ENCODE data around the gene PINLYP. TPM values are rescaled to one million over a fixed set of nuclear protein-coding genes. Genes with fewer than 3 reads are reported as not detected.

Gene PINLYP
- polyA plus RNA-seq, 1 donor (not counting 4 experiments of a cell fraction or from before 2014, with no cell fraction given): 16.0 TPM

DNA sequence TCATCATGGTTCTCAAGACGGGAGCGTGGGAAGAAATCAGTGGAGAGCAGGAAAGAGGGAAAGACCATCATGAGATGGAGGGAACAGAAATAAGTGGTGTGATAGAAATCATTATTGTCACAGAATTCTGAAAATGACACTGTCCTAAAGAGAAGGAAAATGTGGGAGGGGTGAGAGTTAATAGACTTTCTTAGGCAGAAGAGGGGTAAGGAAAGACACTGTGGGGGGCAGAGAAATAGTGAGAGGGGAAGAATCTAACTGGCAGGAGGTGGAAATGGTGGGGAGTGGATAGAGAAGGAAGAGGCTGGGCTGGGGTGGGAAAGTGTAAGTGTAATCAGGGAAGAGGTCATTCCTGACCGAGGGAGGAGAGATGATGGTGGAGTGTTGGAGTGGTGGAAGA, 3.2 kb downstream of the PINLYP start:
- no peak for TF ChIP-seq EZH2 (IDR thresholded peaks at IDR 0.05; ENCODE audit: low read length)
- TF ChIP-seq, protein P1, sequence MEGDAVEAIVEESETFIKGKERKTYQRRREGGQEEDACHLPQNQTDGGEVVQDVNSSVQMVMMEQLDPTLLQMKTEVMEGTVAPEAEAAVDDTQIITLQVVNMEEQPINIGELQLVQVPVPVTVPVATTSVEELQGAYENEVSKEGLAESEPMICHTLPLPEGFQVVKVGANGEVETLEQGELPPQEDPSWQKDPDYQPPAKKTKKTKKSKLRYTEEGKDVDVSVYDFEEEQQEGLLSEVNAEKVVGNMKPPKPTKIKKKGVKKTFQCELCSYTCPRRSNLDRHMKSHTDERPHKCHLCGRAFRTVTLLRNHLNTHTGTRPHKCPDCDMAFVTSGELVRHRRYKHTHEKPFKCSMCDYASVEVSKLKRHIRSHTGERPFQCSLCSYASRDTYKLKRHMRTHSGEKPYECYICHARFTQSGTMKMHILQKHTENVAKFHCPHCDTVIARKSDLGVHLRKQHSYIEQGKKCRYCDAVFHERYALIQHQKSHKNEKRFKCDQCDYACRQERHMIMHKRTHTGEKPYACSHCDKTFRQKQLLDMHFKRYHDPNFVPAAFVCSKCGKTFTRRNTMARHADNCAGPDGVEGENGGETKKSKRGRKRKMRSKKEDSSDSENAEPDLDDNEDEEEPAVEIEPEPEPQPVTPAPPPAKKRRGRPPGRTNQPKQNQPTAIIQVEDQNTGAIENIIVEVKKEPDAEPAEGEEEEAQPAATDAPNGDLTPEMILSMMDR (optimal IDR thresholded peaks at IDR 0.05 in 1 of 3, IDR thresholded peaks at IDR 0.05 in 1 of 3, conservative IDR thresholded peaks at IDR 0.05 in 1 of 3; ENCODE audit: extremely low read depth in 1 of 3, insufficient read depth in 2 of 3, low read length in 3 of 3): no peak
- Histone ChIP-seq H3K9me1 (ENCODE audit: control insufficient read depth, extremely low read depth, insufficient read depth, low read length) (no peaks in the 10 kb centered on the region), H3K4me1 (ENCODE audit: control insufficient read depth, extremely low read depth, insufficient read depth, low read length) (peaks cover 21% of the 10 kb centered on the region), H2AFZ (ENCODE audit: control insufficient read depth, low read length) (no peak overlapping the region), H3K9me3 (ENCODE audit: control insufficient read depth, low read depth, low read length) (no peaks in the 10 kb centered on the region), H3K4me2 (ENCODE audit: control insufficient read depth, extremely low read depth, insufficient read depth, low read depth, low read length) (no peak overlapping the region), H3K9ac (ENCODE audit: control insufficient read depth, extremely low read depth, insufficient read depth, low read length) (no peak overlapping the region), H3K27me3 (ENCODE audit: control insufficient read depth, extremely low read depth, insufficient read depth, low read length) (no peaks in the 10 kb centered on the region), H3K27ac (ENCODE audit: control insufficient read depth, insufficient read depth, low read length) (no peak overlapping the region), H3K4me3 (ENCODE audit: control insufficient read depth in 2 of 3, extremely low read depth in 1 of 3, insufficient read depth in 2 of 3, low read depth in 1 of 3, low read length in 3 of 3) (no peak overlapping the region), H3K79me2 (ENCODE audit: control insufficient read depth, insufficient read depth, low read length) (peaks cover 10% of the 10 kb centered on the region), H3K36me3 (ENCODE audit: control insufficient read depth in 2 of 2, extremely low read depth in 1 of 2, insufficient read depth in 2 of 2, low read length in 2 of 2) (no peaks in the 10 kb centered on the region), H4K20me1 (ENCODE audit: control insufficient read depth, extremely low read depth, insufficient read depth, low read length) (no peaks in the 10 kb centered on the region)
- FAIRE-seq (no peak), DNase-seq (ENCODE audit: low read depth, low spot score) (no peak)
- dilution Hi-C loops (cut with MboI; ENCODE audit: extremely low pct_ligation_motif_present, low sequenced_read_pairs): no loop called here

DNA sequence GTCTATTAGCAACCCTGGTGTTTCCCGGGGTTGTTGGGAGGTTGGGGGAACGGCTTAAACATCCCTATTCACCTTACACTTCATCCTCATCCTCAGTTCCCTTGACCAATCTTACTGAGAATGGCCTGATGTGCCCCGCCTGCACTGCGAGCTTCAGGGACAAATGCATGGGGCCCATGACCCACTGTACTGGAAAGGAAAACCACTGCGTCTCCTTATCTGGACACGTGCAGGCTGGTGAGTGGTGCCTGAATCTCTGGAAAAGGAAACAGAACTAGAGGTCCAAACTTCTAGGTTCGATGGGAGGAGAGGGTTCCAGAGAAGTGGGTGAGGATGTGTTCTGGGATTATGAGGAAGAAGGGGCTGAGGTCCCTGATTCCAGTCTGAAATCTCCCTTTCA, 5.9 kb downstream of the PINLYP start:
- no peak overlapping the region for H2AFZ ChIP-seq (ENCODE audit: control insufficient read depth, low read length)
- H3K79me2 ChIP-seq (ENCODE audit: control insufficient read depth, insufficient read depth, low read length): no peaks in the 10 kb centered on the region
- no peak for DNase-seq (ENCODE audit: low read depth, low spot score)
- no peaks in the 10 kb centered on the region for H3K9me1 ChIP-seq (ENCODE audit: control insufficient read depth, extremely low read depth, insufficient read depth, low read length)
- H3K27me3 ChIP-seq (ENCODE audit: control insufficient read depth, extremely low read depth, insufficient read depth, low read length): no peaks in the 10 kb centered on the region
- FAIRE-seq: no peak
- H3K27ac ChIP-seq (ENCODE audit: control insufficient read depth, insufficient read depth, low read length): no peak overlapping the region
- H3K4me2 ChIP-seq (ENCODE audit: control insufficient read depth, extremely low read depth, insufficient read depth, low read depth, low read length): no peak overlapping the region
- H4K20me1 ChIP-seq (ENCODE audit: control insufficient read depth, extremely low read depth, insufficient read depth, low read length): no peaks in the 10 kb centered on the region
- H3K4me3 ChIP-seq (ENCODE audit: control insufficient read depth in 2 of 3, extremely low read depth in 1 of 3, insufficient read depth in 2 of 3, low read depth in 1 of 3, low read length in 3 of 3): no peak overlapping the region
- H3K9me3 ChIP-seq (ENCODE audit: control insufficient read depth, low read depth, low read length): no peaks in the 10 kb centered on the region
- no peak overlapping the region for H3K9ac ChIP-seq (ENCODE audit: control insufficient read depth, extremely low read depth, insufficient read depth, low read length)
- dilution Hi-C loops (cut with MboI; ENCODE audit: extremely low pct_ligation_motif_present, low sequenced_read_pairs): no loop called here
- peaks cover 7% of the 10 kb centered on the region for H3K4me1 ChIP-seq (ENCODE audit: control insufficient read depth, extremely low read depth, insufficient read depth, low read length)
- H3K36me3 ChIP-seq (ENCODE audit: control insufficient read depth in 2 of 2, extremely low read depth in 1 of 2, insufficient read depth in 2 of 2, low read length in 2 of 2): peaks cover 0 to 4% of the 10 kb centered on the region in 2 experiments
- TF ChIP-seq, protein P1 (optimal IDR thresholded peaks at IDR 0.05 in 1 of 3, IDR thresholded peaks at IDR 0.05 in 1 of 3, conservative IDR thresholded peaks at IDR 0.05 in 1 of 3; ENCODE audit: extremely low read depth in 1 of 3, insufficient read depth in 2 of 3, low read length in 3 of 3): no peak
- TF ChIP-seq EZH2 (IDR thresholded peaks at IDR 0.05; ENCODE audit: low read length): no peak

All from keratinocyte (primary cell).